GM10248 (cell line): ENCODE results near the gene ZNF787.

ENCODE experiments used
- CTCF ChIA-PET: fragments of 300-600 bp; sonication (Branson Sonifier 250); formaldehyde crosslinking; extraction: SDS; loops from one replicate; lab custom pipeline; 2021; ENCODE audit warnings: antibody characterized with exemption; lab: Yijun Ruan, JAX
- POLR2A ChIA-PET: fragments of 350-650 bp; sonication (Branson Sonifier 250); formaldehyde crosslinking; extraction: SDS; loops from one replicate; lab custom pipeline; 2020; ENCODE audit warnings: antibody characterized with exemption; lab: Yijun Ruan, JAX
- DNase-seq: peaks from one replicate; pipeline ENCODE4 v3.0.0; 2012; ENCODE audit errors: extremely low spot score
- CTCF ChIP-seq: IDR thresholded peaks from 2 replicates; pipeline ENCODE4 v1.5.1; 2012; ENCODE audit warnings: mild to moderate bottlenecking, low read depth; ENCODE audit errors: extremely low read depth, missing control alignments, control extremely low read depth

ZNF787 gene

GRCh38 chr19:56133858-56134653, 13.0 kb upstream of the ZNF787 start:
- DNase-seq, result peak; percentile 67
- ChIA-PET POLR2A (no interaction called here), CTCF (interaction anchor here (1.0 to 1.5 kb wide), 9 partner anchors 13 to 199 kb away, joined by 3 to 5 read pairs (median 3); partner anchors contain the start of gene ZNF787)
- TF ChIP-seq CTCF, result no peak

DNA sequence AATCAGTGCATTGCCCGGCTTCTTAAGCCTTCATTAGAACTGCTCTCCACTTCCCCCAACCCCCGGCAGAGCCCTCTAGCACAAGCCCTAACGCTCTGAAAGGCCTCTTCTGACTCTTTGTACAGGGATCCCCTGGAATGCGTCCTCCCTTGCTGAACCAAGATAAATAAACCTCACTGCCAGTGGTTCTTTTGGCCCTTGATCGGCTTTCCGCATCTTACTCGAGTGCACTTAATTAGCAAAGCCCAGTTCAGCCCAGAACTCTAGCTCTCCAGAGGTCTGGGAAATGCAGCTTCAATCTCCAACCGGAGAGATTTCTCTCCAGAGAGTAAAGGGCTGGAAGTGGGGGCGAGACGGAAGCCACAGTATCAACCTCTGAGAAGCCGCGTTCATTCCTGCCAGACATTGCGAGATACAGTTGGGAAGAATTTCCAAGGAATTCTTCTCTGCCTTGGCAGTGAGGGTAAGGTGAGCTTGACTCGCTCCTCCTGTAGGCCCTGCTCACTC, 11.3 kb upstream of the ZNF787 start:
- CTCF ChIA-PET, result interaction anchor here (0.9 to 1.2 kb wide), 2 partner anchors 10 to 17 kb away, joined by 3 to 4 read pairs; no protein-coding TSS in a partner anchor
- TF ChIP-seq CTCF, result no peak
- POLR2A ChIA-PET, result no interaction called here
- DNase-seq, result no peak

DNA sequence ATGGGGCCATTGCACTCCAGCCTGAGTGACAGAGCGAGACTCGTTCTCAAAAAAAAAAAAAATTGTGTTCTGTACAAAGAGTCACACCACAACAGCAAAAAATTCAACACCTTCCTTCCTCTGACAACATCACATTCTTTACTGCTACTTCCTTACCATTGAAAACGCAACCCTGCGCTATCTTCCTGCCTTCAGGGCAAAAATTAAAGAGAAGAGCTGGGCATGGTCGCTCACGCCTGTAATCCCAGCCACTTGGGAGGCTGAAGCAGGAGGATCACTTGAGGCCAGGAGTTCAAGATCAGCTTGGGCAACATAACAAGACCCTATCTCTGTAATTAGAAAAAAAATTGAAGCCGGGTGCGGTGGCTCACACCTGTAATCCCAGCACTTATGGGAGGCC, 10.6 kb upstream of the ZNF787 start:
- CTCF ChIA-PET, result interaction anchor here (0.9 to 1.2 kb wide), 2 partner anchors 9 to 17 kb away, joined by 3 to 4 read pairs; no protein-coding TSS in a partner anchor
- POLR2A ChIA-PET, result interaction anchor here (0.6 kb wide), 1 partner anchor 61 kb away, joined by 4 read pairs; no protein-coding TSS in a partner anchor
- no peak for TF ChIP-seq CTCF
- DNase-seq, result no peak

DNA sequence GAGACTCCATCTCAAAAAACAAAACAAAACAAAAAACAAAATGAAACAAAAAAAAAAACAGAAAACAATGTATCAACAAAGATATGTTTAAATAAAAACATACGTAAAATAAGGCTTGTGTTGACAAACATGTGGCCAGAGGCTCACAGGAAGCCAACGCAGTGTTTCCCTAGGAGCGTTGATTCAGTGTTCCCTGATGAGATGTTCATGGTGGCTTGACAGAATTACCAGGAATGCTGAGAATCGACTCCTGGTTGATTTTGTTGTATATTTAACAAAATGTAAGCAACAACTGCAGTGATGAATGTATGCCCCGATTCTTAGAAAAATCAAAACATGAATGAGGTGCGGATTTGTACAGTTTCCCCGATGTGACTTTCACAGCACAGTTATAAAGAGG, 8.9 kb upstream of the ZNF787 start:
- no peak for DNase-seq
- POLR2A ChIA-PET, result no interaction called here
- CTCF ChIA-PET, result no interaction called here
- no peak for TF ChIP-seq CTCF

GRCh38 chr19:56126983-56127780, 6.1 kb upstream of the ZNF787 start:
- TF ChIP-seq CTCF, result no peak
- POLR2A ChIA-PET, result no interaction called here
- CTCF ChIA-PET, result interaction anchor here (1.4 to 1.6 kb wide), 3 partner anchors 10 to 46 kb away, joined by 3 to 4 read pairs (median 3); no protein-coding TSS in a partner anchor
- no peak for DNase-seq
